ENCODE measurements around the gene MRPS27. TPM values are rescaled to one million over a fixed set of nuclear protein-coding genes. Genes with fewer than 3 reads are reported as not detected.

MRPS27 gene
- total and polyA plus RNA-seq, 2 of the 13 experiments (the other 11 are each of a cell fraction or from before 2014, with no cell fraction given), result 71.8 to 115 TPM

- TF ChIP-seq ZNF75D (CRISPR knock-in tag; IDR thresholded peaks at IDR 0.05; ENCODE audit: borderline replicate concordance) (0 out of 2 replicates have a peak, but pooled peaks have one; percentile 75), AKNA (CRISPR knock-in tag; IDR thresholded peaks at IDR 0.05; ENCODE audit: borderline replicate concordance) (no peak), TAF15 (IDR thresholded peaks at IDR 0.05; ENCODE audit: low read depth, low read length, poor library complexity, severe bottlenecking) (peak; percentile 33), HNF1B (CRISPR knock-in tag; IDR thresholded peaks at IDR 0.05) (peak; percentile 62), PITX1 (CRISPR knock-in tag; IDR thresholded peaks at IDR 0.05) (peak; percentile 60; the same call in 1 of the 2 replicates), ZC3H4 (CRISPR knock-in tag; IDR thresholded peaks at IDR 0.05; ENCODE audit: borderline replicate concordance) (no peak), PAF1 (CRISPR knock-in tag; IDR thresholded peaks at IDR 0.05) (no peak), ATRX (CRISPR knock-in tag; IDR thresholded peaks at IDR 0.05; ENCODE audit: borderline replicate concordance) (no peak), ZNF225 (CRISPR knock-in tag; IDR thresholded peaks at IDR 0.05) (peak; percentile 96), ZEB1 (IDR thresholded peaks at IDR 0.05; ENCODE audit: insufficient replicate concordance, low read depth) (no peak), KLF6 (CRISPR knock-in tag; IDR thresholded peaks at IDR 0.05) (peak; percentile 95), ZNF552 (CRISPR knock-in tag; IDR thresholded peaks at IDR 0.05; ENCODE audit: borderline replicate concordance) (no peak), PRMT3 (CRISPR knock-in tag; IDR thresholded peaks at IDR 0.05; ENCODE audit: borderline replicate concordance, low read depth) (peak; percentile 42; the same call in 1 of the 2 replicates), PRPF4 (IDR thresholded peaks at IDR 0.05; ENCODE audit: low read depth, low read length, poor library complexity, severe bottlenecking) (no peak), ZNF850 (CRISPR knock-in tag; conservative IDR thresholded peaks at IDR 0.05) (0 out of 2 replicates have a peak, but pooled peaks have one; percentile 49), ZNF317 (CRISPR knock-in tag; IDR thresholded peaks at IDR 0.05) (peak; percentile 92), ZNF83 (CRISPR knock-in tag; IDR thresholded peaks at IDR 0.05; ENCODE audit: borderline replicate concordance) (peak; percentile 97; the same call in 1 of the 2 replicates), MAFG (CRISPR knock-in tag; IDR thresholded peaks at IDR 0.05) (no peak), HOXA3 (CRISPR knock-in tag; IDR thresholded peaks at IDR 0.05) (peak; percentile 87), NKX3-1 (CRISPR knock-in tag; IDR thresholded peaks at IDR 0.05) (peak; percentile 84), ZSCAN5A (CRISPR knock-in tag; IDR thresholded peaks at IDR 0.05; ENCODE audit: borderline replicate concordance) (peak; percentile 96)
These were observed 11.8 kb downstream of the MRPS27 start (continued) for GRCh38 chr5:72307968-72308852.

All from HepG2 (cell line).